ENCODE measurements around the gene RAB3IP.

RAB3IP gene, protein sequence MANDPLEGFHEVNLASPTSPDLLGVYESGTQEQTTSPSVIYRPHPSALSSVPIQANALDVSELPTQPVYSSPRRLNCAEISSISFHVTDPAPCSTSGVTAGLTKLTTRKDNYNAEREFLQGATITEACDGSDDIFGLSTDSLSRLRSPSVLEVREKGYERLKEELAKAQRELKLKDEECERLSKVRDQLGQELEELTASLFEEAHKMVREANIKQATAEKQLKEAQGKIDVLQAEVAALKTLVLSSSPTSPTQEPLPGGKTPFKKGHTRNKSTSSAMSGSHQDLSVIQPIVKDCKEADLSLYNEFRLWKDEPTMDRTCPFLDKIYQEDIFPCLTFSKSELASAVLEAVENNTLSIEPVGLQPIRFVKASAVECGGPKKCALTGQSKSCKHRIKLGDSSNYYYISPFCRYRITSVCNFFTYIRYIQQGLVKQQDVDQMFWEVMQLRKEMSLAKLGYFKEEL

GRCh38 chr12:69738351-69739286 is at the start of gene RAB3IP:
Gene RAB3IP, plus strand, starts transcription at chr12:69738860. Its CDS starts 16,549 bp downstream, at chr12:69755409.
- peak; percentile 85 for DNase-seq (ENCODE audit: low read depth)
- TF ChIP-seq CTCF (IDR thresholded peaks at IDR 0.05; ENCODE audit: insufficient read depth, low read depth, low read length, missing control alignments), result peak; percentile 27
- peak within 1 kb of the TSS; percentile 84 for H3K4me3 ChIP-seq (ENCODE audit: low read length)

DNA sequence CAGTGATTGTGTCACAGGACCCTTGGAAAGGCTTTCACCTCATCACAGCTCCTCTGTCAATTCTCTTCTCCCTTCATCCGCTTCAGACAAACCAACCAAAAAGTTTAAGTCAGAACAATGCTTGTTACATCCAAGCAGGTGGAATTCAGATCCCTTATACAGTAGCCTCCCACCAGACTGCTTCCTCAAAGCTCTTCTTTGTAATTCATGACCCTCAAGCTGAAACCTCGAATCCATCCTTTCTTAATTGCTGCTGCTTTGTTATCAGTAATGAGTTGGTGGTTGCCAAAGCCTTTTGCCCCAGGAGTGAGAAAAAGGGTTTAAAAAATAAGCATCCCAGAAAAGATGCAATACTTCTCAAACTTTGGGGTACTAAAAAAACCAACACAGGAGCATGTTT is 49.0 kb upstream of the RAB3IP start:
- DNase-seq (ENCODE audit: low read depth), result no peak
- no peak overlapping the region for H3K4me3 ChIP-seq (ENCODE audit: low read length)
- no peak for TF ChIP-seq CTCF (IDR thresholded peaks at IDR 0.05; ENCODE audit: insufficient read depth, low read depth, low read length, missing control alignments)

DNA sequence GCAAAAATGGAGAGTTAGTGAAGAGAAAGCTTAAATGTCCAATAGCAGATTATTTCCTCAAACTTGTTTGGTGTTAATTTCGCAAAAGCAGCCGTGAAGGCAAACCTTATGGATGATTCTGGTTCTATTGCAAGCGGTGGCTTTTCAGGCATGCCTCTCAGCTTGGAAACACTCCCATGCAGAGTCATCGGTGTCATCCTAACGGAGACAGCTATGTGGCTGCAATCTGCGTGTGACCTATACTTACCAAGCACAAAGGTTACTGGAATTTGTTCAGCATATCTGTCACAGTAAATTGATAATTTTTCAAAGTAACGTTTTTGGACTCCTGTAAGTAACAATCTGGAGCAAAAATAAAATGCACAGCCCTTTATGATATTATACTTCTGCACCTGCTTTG is 44.5 kb upstream of the RAB3IP start:
- no peak overlapping the region for H3K4me3 ChIP-seq (ENCODE audit: low read length)
- no peak for TF ChIP-seq CTCF (IDR thresholded peaks at IDR 0.05; ENCODE audit: insufficient read depth, low read depth, low read length, missing control alignments)
- no peak for DNase-seq (ENCODE audit: low read depth)

DNA sequence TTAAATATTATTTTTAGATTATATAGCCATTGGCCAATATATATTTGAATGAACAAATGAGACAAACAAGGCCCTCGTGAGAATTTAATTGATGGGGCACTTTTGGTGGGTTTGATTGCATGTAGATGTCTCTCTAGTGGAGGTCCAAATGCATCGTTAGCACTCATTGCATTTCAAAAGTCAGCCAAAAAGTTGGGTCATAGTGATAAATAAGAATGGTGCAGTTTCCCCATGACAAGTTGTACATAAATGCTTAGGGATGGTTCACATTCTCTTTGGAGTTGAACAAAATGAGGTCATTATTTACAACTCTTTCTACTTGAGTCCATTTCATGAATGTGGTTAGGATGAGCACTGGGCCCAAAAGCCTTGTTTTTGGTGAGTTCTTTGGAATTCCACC is 40.6 kb upstream of the RAB3IP start:
- no peak for TF ChIP-seq CTCF (IDR thresholded peaks at IDR 0.05; ENCODE audit: insufficient read depth, low read depth, low read length, missing control alignments)
- DNase-seq (ENCODE audit: low read depth), result no peak
- no peak overlapping the region for H3K4me3 ChIP-seq (ENCODE audit: low read length)

DNA sequence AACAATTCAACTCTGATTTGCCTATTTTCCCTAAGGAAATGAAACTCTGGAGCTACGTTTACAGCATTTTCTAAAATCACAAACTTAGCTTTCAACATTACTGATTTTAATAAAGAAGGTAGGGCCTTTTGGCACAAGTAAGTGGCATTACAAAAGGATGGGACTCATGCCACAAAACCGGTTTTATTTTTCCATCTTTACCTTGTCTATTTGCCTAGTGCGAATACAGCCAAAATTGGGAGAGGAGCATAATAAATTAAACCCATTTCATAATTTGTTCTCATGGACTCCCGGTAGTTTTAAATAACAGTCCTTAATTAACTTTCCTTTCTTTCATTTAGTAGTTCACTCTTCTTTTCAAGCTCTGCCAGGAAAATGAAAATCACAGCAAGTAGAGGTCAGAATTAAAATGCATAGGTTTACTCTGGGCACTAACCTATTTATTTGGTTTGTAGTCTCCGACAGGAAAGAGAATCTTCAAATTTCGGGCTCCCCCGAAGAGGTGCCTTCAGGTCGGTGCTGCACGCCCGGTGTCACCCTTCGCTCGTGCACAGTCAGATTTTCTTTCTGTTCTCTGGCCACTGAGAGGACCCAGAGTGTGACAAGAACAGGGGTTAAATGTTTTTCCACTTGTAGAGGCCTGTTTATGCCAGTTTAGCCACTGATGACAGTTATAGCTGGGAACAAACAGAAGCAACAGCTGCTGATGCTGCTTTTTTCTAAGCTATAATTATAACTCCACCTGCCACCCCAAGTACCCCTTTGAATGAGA is 39.7 kb upstream of the RAB3IP start, which contains the start of gene BEST3:
TSS of gene BEST3 (minus strand) at position 535 of the 772 bp plus-strand sequence. CDS start 1,505 bp downstream, outside the sequence.
- no peak for DNase-seq (ENCODE audit: low read depth)
- H3K4me3 ChIP-seq (ENCODE audit: low read length), result no peak within 1 kb of the TSS
- TF ChIP-seq CTCF (IDR thresholded peaks at IDR 0.05; ENCODE audit: insufficient read depth, low read depth, low read length, missing control alignments), result no peak

GRCh38 chr12:69701826-69702225 is 36.8 kb upstream of the RAB3IP start:
- no peak overlapping the region for H3K4me3 ChIP-seq (ENCODE audit: low read length)
- TF ChIP-seq CTCF (IDR thresholded peaks at IDR 0.05; ENCODE audit: insufficient read depth, low read depth, low read length, missing control alignments), result no peak
- no peak for DNase-seq (ENCODE audit: low read depth)
